BE2C (cell line): ENCODE measurements around the gene E2F1.

ENCODE experiments used
- DNase-seq: peaks from one replicate; pipeline ENCODE4 v3.0.0-alpha.2; 2020
- H3K27me3 ChIP-seq: fragments of 250-450 bp; sonication (Bioruptor Pico); 2 replicates; pipeline ENCODE4 v1.5.1; 2020; ENCODE audit warnings: mild to moderate bottlenecking
- H3K36me3 ChIP-seq: fragments of 250-450 bp; sonication (Bioruptor Pico); 2 replicates; pipeline ENCODE4 v1.5.1; 2020; ENCODE audit warnings: mild to moderate bottlenecking
- H3K4me1 ChIP-seq: fragments of 250-450 bp; sonication (Bioruptor Pico); 2 replicates; pipeline ENCODE4 v1.5.1; 2020
- H3K4me3 ChIP-seq: 2 replicates; pipeline ENCODE4 v1.5.1; 2011; ENCODE audit warnings: low read depth, low read length
- H3K9me3 ChIP-seq: fragments of 250-450 bp; sonication (Bioruptor Pico); 2 replicates; pipeline ENCODE4 v1.5.1; 2020
- TF ChIP-seq, protein P1 (sequence below): IDR thresholded peaks from 2 replicates; pipeline ENCODE4 v1.5.1; 2012; ENCODE audit warnings: mild to moderate bottlenecking, low read depth, low read length

The E2F1 gene

DNA sequence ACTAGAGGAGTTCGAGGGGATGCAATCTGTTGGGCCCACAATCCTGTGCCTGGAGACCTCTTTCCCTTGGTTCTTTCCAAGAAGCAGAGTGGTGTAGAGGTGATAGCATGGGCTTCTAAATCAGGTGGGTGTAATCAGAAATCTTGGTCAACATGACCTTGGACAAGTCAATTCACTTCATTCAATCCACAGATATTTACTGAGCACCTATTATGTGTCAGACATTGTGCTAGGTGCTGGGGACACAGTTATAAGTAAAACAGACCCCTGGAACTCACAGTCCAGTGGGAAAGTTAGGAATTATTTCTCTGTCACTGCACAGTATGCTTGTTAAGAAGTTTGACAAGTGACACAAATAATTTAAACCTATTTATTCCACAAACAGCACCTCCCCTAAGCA is 3.3 kb upstream of the E2F1 start:
- H3K4me3 ChIP-seq: no peak overlapping the region
- TF ChIP-seq, protein P1, sequence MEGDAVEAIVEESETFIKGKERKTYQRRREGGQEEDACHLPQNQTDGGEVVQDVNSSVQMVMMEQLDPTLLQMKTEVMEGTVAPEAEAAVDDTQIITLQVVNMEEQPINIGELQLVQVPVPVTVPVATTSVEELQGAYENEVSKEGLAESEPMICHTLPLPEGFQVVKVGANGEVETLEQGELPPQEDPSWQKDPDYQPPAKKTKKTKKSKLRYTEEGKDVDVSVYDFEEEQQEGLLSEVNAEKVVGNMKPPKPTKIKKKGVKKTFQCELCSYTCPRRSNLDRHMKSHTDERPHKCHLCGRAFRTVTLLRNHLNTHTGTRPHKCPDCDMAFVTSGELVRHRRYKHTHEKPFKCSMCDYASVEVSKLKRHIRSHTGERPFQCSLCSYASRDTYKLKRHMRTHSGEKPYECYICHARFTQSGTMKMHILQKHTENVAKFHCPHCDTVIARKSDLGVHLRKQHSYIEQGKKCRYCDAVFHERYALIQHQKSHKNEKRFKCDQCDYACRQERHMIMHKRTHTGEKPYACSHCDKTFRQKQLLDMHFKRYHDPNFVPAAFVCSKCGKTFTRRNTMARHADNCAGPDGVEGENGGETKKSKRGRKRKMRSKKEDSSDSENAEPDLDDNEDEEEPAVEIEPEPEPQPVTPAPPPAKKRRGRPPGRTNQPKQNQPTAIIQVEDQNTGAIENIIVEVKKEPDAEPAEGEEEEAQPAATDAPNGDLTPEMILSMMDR: no peak
- peaks cover under 1% of the 10 kb centered on the region; the same call in 1 of the 2 replicates for H3K36me3 ChIP-seq
- H3K4me1 ChIP-seq: peaks cover 6% of the 10 kb centered on the region
- no peak for DNase-seq
- H3K9me3 ChIP-seq: no peaks in the 10 kb centered on the region
- no peaks in the 10 kb centered on the region for H3K27me3 ChIP-seq

DNA sequence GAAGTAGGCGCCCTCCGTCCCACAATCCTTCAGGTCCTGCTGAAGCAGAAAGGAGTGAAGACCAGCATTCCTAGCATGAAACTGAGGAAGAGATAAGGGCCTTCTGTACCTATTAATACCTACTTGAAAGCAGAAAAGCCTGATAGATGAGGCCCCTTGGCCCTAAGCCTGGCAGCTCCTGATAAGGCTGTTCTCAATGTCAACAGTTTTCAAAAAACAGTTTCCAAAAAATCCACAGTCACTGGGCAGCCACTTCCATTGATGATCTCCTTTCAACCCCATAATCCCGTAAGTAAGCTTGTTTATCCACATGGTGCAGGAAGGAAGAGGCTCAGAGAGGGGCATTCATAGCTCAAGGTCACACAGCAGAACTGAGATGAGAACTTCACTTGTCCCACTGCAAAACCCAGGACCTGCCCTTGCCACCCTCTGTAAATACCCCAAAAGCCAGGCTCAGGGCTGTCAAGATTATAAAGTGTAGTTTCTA is 2.8 kb upstream of the E2F1 start:
- Histone ChIP-seq H3K4me3 (no peak overlapping the region), H3K36me3 (peaks cover 6% of the 10 kb centered on the region), H3K9me3 (no peaks in the 10 kb centered on the region), H3K4me1 (peaks cover 11% of the 10 kb centered on the region), H3K27me3 (no peaks in the 10 kb centered on the region)
- no peak for DNase-seq
- TF ChIP-seq, protein P1: no peak

DNA sequence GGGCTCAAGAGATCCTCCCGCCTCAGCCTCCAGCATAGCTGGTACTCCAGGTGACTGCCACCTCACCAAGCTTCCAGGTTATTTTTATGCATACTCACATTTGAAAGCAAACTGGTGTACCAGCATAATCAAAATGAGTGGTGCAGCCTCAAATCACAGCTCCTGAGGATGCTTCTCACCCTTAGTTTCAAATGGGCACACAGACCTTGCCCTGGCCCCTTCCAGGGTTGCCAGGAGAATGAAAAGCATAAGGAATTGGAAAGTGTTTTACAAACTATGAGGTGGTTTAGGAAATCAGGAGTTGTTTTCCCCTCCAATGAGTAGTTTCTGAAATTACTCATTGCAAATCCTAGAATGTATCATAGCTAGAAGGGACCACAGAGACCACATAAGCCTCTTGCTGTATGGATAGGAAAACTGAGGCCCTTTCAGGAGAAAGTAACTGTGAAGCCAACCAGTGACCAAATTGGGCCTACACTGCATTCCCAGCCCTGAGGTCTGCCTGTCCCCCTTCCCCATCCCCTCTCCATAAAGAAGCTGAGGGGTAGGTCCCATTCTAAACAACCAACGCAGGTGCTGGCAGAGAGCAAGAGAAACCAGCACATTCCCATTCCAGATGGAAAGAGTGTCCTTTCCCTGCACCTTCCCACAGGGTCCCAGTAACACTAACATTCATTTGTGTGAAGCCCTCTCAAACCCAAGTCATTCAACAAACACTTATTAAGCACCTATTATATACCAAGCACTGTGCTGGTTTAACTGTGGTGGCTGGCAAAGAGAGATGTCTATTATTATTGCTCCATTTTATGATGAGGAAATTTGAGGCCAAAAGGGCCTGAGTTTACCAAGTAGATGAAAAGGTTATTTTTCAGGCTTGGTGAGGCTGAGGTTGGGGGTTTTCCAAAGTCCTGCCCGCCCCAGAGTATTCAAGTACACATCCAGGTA is 2.1 kb upstream of the E2F1 start:
- Histone ChIP-seq H3K4me1 (peaks cover 13% of the 10 kb centered on the region), H3K27me3 (no peaks in the 10 kb centered on the region), H3K36me3 (peaks cover 8% of the 10 kb centered on the region), H3K9me3 (no peaks in the 10 kb centered on the region), H3K4me3 (no peak overlapping the region)
- no peak for DNase-seq
- TF ChIP-seq, protein P1: no peak

DNA sequence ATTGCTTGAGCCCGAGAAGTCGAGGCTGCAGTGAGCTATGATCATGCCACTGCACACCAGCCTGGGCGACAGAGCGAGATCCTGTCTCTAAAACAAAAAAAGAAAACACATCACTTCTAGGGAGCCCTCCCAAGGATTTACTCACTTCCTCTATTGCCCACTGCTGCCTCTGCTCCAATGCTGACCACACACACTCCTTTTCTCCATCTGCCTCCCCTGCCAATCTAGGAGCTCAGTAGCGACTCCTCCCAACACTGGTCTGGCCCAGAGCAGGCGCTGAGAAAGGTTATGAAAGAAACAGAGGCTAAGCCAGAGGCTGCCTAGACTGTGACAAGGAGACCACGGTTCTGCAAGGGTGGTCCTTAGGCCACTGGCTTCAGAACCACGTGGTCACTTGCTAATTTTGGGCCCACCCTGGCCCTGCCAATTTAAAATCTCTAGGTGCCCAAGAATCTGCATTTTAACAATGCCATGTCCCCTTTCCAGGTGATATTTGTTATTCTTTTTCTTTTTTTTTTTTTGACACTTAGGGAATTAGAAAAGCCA is 1.3 kb upstream of the E2F1 start:
- H3K36me3 ChIP-seq: peaks cover 12% of the 10 kb centered on the region
- H3K4me3 ChIP-seq: no peak overlapping the region
- TF ChIP-seq, protein P1: no peak
- peaks cover 13% of the 10 kb centered on the region for H3K4me1 ChIP-seq
- DNase-seq: no peak
- no peaks in the 10 kb centered on the region for H3K27me3 ChIP-seq
- no peaks in the 10 kb centered on the region for H3K9me3 ChIP-seq

DNA sequence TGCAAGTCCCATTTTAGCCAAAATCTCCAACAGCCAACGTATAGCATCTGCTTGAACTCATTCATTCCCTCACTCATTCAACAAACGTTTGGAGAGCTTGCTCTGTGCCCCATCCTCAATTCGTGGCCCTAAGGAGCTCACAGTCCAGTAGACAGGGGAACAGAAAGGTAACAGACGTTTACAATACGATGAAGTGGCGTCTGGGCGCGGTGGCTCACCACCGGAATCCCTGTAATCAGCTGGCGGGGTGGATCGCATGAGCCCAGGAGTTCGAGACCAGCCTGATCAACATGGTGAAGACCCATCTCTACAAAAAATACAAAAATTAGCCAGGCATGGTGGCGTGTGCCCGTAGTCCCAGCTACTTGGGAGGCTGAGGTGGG is 790 bp upstream of the E2F1 start:
- DNase-seq: no peak
- TF ChIP-seq, protein P1: no peak
- H3K4me3 ChIP-seq: no peak overlapping the region
- no peaks in the 10 kb centered on the region for H3K27me3 ChIP-seq
- peaks cover 13% of the 10 kb centered on the region for H3K4me1 ChIP-seq
- no peaks in the 10 kb centered on the region for H3K9me3 ChIP-seq
- peaks cover 16% of the 10 kb centered on the region for H3K36me3 ChIP-seq
